ENCODE measurements around the gene UFD1. TPM values are rescaled to one million over a fixed set of nuclear protein-coding genes. Genes with fewer than 3 reads are reported as not detected.
A peak's percentile ranks its signal among the peaks of the same experiment; 100 is the strongest.

Gene UFD1
- polyA plus RNA-seq, 3 donors = 57.0 to 82.5 (median 68.5) TPM

DNA sequence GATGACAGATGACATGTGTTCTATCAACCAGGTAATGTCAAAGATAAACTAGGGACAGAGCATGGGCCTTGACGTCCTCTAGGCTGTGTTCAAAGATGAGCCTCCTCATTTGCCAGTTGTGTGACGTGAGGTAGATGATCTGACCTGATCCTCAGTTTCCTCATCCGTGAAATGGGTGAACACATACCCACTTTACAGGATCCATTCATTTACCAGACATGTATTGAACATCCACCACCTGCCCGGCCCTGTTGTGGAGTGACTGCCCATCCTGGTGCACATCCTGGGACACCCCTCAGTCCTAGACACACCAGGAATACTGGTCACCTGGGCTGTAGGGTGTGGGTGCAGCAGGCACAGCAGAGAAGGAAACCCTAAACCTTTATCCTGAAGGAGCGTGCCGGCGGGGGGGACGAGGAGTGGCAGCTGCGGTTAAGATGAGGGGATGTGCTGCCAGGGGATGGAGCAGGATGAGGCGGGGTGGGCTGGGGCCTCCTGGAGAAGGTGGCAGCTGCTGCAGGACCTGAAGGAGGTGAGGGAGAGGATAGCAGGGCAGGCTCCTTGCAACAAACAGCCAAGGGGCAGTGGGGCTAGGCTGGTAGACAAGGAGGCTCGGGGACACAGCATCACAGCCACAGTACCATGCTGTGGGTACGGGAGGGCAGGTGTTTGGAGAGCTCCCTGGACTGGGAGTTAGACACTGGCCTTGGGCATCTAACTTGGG lies 36.8 kb upstream of the UFD1 start:
- 99% methylated on average over 11 of the region's 12 CpGs for WGBS (ENCODE audit: insufficient coverage)
- H3K27me3 Mint-ChIP-seq (ENCODE audit: low read depth in 3 of 3) = peaks cover 0 to 3% (median 2%) of the 10 kb centered on the region in 3 donors
- H3K9me3 Mint-ChIP-seq = peaks cover 0 to 4% (median 0%) of the 10 kb centered on the region in 7 donors
- DNase-seq = no peak
- Histone ChIP-seq H3K27ac (ENCODE audit: low read depth in 1 of 2, low read length in 2 of 2) (no peak overlapping the region), H3K27me3 (ENCODE audit: control insufficient read depth in 2 of 2, insufficient read depth in 2 of 2, low read length in 2 of 2) (no peaks in the 10 kb centered on the region), H3K4me3 (replicated peaks in 1 of 3; ENCODE audit: low read depth in 2 of 3, low read length in 3 of 3) (no peak overlapping the region), H3K9me3 (replicated peaks in 1 of 2; ENCODE audit: control insufficient read depth in 1 of 2, insufficient read depth in 1 of 2, low read length in 2 of 2) (no peaks in the 10 kb centered on the region), H2AFZ (ENCODE audit: insufficient read depth, low read depth, low read length, poor library complexity, severe bottlenecking) (no peak overlapping the region), H3K4me1 (ENCODE audit: control insufficient read depth in 1 of 2, insufficient read depth in 2 of 2, low read length in 2 of 2) (no peaks in the 10 kb centered on the region), H3K9ac (ENCODE audit: insufficient read depth, low read length, poor library complexity, severe bottlenecking) (no peak overlapping the region), H3K36me3 (replicated peaks in 1 of 2; ENCODE audit: control insufficient read depth in 1 of 2, insufficient read depth in 2 of 2, low read length in 2 of 2) (peaks cover 5 to 49% of the 10 kb centered on the region in 2 donors), H3K79me2 (ENCODE audit: insufficient read depth, low read length) (no peaks in the 10 kb centered on the region), H4K20me1 (ENCODE audit: insufficient read depth, low read length) (no peaks in the 10 kb centered on the region), H3K4me2 (replicated peaks; ENCODE audit: extremely low read depth, low read length, poor library complexity, severe bottlenecking) (no peak overlapping the region)
- no peaks in the 10 kb centered on the region for H3K4me1 Mint-ChIP-seq
- no peak for TF ChIP-seq CTCF (IDR thresholded peaks at IDR 0.05)
- peaks cover 52 to 81% of the 10 kb centered on the region in 2 donors for H3K36me3 Mint-ChIP-seq
- H3K4me3 Mint-ChIP-seq = no peak overlapping the region
- intact Hi-C loops (cut with micrococcal nuclease) = no loop called here
- peak overlapping the region in 1 of 7 donors; percentile 9 for H3K27ac Mint-ChIP-seq

GRCh38 chr22:19514831-19515565 lies 36.0 kb upstream of the UFD1 start:
- TF ChIP-seq CTCF (IDR thresholded peaks at IDR 0.05) = no peak
- Histone ChIP-seq H4K20me1 (ENCODE audit: insufficient read depth, low read length) (no peaks in the 10 kb centered on the region), H2AFZ (ENCODE audit: insufficient read depth, low read depth, low read length, poor library complexity, severe bottlenecking) (no peak overlapping the region), H3K9ac (ENCODE audit: insufficient read depth, low read length, poor library complexity, severe bottlenecking) (no peak overlapping the region), H3K4me2 (replicated peaks; ENCODE audit: extremely low read depth, low read length, poor library complexity, severe bottlenecking) (no peak overlapping the region), H3K27ac (ENCODE audit: low read depth in 1 of 2, low read length in 2 of 2) (no peak overlapping the region), H3K27me3 (ENCODE audit: control insufficient read depth in 2 of 2, insufficient read depth in 2 of 2, low read length in 2 of 2) (no peaks in the 10 kb centered on the region), H3K36me3 (replicated peaks in 1 of 2; ENCODE audit: control insufficient read depth in 1 of 2, insufficient read depth in 2 of 2, low read length in 2 of 2) (peaks cover 5 to 54% of the 10 kb centered on the region in 2 donors), H3K4me1 (ENCODE audit: control insufficient read depth in 1 of 2, insufficient read depth in 2 of 2, low read length in 2 of 2) (no peaks in the 10 kb centered on the region), H3K4me3 (replicated peaks in 1 of 3; ENCODE audit: low read depth in 2 of 3, low read length in 3 of 3) (no peak overlapping the region), H3K9me3 (replicated peaks in 1 of 2; ENCODE audit: control insufficient read depth in 1 of 2, insufficient read depth in 1 of 2, low read length in 2 of 2) (no peaks in the 10 kb centered on the region), H3K79me2 (ENCODE audit: insufficient read depth, low read length) (no peaks in the 10 kb centered on the region)
- H3K36me3 Mint-ChIP-seq = peaks cover 51 to 76% of the 10 kb centered on the region in 2 donors
- H3K27me3 Mint-ChIP-seq (ENCODE audit: low read depth in 3 of 3) = peaks cover 0 to 2% (median 2%) of the 10 kb centered on the region in 3 donors
- intact Hi-C loops (cut with micrococcal nuclease) = no loop called here
- peaks cover 0 to 4% (median 0%) of the 10 kb centered on the region in 7 donors for H3K9me3 Mint-ChIP-seq
- H3K4me3 Mint-ChIP-seq = no peak overlapping the region
- WGBS (ENCODE audit: insufficient coverage) = 98% methylated on average over 12 of the region's 14 CpGs
- no peaks in the 10 kb centered on the region for H3K4me1 Mint-ChIP-seq
- peak overlapping the region in 2 of 7 donors; percentile 41 to 46 for H3K27ac Mint-ChIP-seq
- no peak for DNase-seq

Data from CD14-positive monocyte (primary cell).